ENCODE results near the gene RNF212.

Gene RNF212

DNA sequence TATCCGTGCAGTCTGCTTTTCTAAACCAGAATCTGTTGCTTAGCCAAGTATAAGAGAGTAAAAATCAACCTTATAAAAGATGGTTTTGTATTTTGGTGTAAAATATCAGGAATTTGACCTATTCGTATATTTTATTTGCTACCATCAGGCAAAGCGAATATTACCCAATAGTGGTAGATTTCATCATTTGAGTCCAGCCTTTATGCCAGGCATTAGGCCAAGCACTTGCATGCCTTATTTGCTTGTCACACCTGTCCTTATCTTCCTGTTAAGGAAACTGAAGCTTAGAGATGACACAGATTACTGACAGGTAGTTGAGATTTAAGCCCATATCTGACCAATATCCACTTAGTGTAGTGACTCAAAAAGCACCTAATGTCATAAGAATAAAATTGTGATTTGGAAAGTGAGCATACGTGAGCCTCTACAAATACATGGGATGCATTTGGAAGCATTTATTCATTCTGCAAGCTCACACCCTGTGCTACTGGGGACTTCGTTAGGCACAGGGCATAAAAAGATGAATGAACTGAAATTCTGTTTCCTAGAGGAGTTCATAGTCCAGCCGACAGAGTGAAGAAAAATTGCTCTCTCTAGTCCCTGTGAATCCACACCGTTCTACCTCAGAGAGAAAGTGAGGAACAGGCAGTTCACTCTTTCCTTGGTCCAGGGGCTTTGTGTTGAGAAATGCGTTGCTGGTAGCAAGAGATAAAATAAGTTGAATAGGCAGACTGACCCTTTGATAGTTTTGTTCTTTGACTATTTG lies 2.3 kb upstream of the RNF212 start:
- no peak for DNase-seq (ENCODE audit: low spot score)

DNA sequence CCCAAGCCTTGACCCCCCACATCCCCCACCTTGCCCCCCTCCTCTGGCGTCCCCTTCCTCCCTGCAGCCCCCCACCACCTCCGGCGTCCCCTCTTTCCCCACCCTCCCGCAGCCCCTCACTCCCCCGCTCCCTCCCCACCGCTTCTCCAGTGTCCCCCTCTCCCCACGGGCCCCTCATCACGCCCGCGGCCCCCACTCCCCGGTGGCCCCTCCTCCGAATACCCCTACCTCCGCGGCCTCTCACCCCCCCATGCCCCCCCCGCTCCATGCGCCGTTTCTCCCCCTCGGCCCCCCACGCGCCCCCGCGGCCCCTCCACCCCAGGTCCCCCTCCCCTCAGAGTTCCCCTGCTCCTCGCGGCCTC lies 562 bp downstream of the RNF212 start:
- DNase-seq (ENCODE audit: low spot score), result no peak

DNA sequence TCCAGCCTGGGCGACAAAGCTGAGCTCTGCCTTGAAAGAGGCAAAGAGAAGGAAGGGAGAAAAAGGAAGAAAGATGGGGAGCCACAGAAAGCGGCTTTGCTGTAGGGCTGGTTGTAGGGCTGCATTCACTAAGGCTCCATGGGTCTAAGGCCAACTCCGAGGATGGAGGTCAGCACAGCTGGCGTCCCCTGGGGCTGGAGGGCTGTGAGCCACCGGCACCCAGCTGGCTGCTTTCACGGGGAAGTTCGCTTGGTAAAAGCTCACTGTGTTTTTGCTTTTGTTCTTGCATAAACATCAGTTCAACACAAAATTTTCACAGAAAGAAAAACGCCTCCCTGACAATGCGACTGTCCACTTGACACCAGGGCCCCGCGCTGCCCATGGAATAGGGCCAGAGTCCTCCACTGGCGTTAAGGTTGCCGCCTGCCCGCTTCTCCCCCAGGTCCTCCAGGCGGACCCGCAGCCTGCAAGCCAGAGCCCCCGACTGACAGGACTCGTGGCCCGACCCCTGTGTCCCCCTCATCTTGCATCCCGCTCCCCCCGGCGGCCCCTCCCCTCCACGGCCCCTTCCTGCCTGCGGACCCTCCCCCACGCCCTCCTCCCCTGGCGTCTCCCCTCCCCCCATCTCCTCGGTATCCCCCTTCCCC lies 1.1 kb downstream of the RNF212 start:
- DNase-seq (ENCODE audit: low spot score), result no peak

DNA sequence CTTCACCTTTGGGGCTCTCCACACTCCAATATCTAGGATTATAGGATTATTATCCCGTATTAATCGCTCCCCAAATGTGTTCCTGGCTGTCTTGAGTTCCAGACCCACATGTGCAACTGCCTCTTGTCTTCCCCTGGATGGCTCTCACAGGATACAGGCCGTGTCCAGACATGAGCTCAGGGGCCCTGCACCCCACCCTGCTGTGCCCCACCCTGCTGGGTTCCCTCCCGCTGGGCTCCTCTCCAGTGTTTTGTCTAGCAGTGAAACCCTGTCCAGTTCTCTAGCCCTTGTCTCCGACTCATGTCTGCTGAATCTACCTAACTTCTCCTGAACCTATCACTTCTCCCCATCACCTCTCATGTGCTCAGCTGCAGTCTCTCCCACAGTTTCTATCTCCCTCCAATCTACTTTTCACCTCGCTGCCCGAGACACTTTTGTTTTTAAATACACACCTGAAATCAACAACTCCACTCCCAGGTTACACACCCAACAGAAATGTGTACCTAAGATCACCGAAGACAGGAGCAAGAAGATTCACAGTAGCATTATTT lies 2.0 kb downstream of the RNF212 start:
- no peak for DNase-seq (ENCODE audit: low spot score)

DNA sequence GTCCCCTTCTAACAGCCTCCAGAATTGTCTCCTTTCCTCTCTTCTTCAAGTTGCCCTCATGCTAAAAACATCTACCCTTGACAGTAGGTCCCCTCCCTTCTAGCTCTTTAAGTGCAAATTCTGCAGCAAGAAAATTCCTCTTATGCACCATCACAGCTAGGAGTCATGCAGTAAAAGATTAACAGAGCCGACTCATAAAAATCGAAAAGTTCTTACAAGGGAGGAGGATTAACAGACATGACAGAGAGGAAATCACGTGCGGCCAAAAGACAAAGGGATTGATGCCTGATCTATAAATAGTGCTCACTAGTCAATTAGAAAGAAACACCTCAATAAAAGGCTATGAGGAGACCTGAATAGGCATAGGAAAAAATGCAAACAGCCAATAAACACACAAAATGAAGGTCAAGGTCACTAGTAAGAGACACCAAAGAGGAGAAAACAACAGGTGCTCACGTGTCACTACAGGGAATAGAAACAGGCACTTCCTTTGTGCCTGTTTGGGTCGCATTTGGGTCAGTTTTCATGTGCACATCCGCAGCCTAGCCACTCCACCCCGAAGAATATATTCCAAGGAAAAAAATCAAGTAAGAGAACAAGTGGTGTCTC lies 3.4 kb downstream of the RNF212 start:
- no peak for DNase-seq (ENCODE audit: low spot score)

DNA sequence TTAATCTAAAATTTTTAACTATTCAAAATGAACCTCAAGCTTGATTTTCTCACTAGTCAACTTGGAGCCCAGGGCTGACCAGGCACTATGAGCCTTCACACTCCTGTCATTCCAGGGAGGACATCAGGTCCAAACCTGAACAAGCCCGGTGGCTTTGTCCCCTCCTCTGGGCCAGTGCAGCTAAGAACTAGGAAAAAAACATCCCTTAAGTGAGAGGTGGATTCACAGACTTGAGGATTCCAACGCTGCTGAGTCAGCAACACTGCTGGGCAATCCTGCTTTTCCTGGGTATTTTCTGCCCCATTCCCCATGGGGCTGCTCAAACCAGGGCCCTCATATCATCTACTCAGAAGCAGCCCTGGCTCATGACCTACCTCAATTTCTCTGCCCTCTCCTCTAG lies 4.0 kb downstream of the RNF212 start:
- DNase-seq (ENCODE audit: low spot score), result no peak

DNA sequence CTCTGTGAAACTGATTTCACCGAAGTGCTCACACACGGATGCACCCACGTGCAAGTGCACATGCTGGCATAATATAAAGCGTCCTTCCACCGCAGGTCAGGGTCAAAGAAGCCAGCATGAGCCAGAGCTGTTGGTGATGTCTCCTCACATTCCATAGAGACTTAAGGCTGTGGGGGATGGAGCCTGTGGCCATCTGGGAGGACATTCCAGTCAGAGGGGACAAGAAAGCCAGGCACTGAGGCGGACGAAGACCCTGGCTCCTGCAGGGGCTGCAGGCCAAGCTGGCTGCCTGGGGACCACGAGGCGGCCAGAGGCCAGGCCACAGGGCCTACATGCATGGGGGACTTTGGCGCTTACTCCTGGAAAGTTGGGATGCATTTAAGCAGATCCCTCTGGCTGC lies 7.7 kb downstream of the RNF212 start:
- no peak for DNase-seq (ENCODE audit: low spot score)

DNA sequence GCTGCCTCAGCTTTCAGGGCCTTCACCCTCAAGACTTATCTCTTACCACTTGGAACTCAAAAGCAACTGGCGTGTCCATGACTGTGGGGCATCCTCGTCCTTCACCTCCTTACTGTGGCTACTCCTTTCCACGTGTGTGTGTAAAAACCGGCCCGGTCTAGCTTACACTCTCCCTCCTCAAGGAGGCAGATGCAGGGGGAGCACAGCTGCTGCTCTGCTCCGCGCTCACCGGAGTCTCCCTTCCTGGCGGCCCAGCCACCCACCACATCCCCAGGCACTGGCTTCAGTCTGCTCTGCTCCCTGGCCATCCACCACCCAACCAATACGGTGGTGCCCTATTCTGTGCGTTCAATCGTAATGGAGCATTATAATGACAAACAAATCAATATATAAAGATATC lies 8.3 kb downstream of the RNF212 start:
- DNase-seq (ENCODE audit: low spot score), result no peak

DNA sequence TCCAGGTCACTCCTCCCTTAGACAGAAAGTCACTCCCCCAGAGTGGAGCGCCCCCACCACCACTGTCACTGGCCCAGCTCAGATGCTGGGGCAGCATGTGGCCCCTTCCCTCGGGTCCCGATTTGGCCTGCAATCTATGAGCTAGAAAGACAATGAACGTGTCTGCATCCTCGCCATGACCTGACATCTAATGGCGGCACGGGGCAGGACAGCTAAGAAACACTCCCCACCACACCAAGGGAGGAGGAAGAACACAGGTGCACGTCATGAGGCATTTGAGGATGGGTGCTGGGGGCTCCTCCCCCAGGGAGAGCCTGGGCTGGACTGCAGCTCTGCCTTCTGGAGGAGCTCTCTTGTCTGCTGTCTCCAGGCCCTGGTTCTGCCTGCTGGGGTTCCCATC lies 8.7 kb downstream of the RNF212 start:
- no peak for DNase-seq (ENCODE audit: low spot score)

DNA sequence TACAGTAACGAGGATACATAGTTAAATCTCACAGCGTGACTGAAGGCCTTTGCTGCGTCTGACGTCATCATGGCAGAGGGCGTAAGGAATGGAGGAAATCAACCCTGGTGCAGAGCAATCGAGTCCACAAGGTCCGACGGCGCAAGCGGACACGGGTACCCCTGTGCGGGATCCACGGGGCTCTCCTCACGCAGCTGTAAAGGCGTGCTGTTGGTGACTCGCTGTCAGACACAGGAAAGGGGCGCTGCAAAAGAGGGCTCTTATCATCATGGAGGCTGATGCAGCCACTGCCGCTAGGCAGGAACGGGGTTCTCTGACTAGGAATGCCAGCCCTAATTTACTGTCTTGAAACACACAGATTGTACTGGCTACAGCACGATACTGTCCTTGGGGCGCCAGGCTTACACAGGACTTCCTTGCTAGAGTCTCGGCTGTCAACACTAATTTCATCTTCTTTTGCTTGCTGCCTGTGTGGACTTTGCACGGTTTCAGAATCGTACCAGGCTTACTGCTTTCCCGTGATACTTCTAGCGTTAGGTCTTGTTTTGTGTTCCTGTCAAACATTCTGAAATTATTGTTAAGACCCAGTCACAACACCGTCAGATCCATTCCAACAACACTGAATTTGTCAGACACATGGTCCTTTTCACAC lies 13.6 kb downstream of the RNF212 start:
- no peak for DNase-seq (ENCODE audit: low spot score)

DNA sequence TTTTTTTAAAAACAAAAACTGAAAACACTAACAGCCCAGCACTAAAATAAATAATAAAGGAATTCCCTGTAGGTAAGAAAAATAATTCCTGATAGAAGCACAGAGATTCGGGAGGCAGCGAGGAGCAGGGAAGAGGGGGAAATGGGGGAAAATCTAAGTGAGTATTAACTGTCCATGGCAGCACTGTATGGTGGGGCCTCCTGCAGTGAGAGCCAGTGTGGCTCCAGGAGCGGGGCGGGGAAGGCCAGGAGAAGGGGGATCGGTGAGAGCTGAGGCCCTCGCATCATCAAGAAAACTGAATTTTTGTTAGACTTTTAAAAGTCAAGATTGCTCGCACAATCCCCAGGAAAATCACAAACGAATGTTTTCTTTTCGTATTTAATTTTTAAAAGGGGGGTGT lies 14.1 kb downstream of the RNF212 start:
- no peak for DNase-seq (ENCODE audit: low spot score)

DNA sequence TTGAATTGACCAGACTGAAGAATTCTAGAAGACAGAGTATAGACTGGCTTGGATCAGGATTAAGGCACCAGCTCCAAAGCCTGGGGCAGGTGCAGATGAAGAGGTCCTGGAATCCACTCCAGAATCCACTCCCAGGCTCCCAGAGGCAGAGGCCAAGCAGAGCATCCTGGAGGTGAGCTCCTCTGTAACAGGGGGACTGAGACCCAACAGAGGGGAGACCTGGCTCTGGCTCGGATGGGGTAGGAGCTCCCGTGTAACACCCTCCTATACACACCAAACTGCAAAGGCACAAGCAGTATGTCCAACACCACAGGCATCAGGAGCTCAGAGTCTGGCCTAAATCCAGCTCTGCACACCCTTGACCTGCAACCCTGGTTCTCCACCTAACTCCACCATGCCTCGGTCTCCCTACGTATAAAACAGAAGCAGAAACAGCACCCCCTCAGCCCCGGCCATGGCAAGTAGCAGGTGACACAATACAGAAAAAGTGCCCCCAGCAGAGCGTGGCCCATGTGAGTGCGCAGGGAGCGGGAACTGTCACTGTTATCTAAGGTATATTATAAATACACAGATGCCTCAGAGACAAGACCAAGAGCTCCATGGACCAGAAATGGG lies 14.9 kb downstream of the RNF212 start:
- DNase-seq (ENCODE audit: low spot score), result no peak

DNA sequence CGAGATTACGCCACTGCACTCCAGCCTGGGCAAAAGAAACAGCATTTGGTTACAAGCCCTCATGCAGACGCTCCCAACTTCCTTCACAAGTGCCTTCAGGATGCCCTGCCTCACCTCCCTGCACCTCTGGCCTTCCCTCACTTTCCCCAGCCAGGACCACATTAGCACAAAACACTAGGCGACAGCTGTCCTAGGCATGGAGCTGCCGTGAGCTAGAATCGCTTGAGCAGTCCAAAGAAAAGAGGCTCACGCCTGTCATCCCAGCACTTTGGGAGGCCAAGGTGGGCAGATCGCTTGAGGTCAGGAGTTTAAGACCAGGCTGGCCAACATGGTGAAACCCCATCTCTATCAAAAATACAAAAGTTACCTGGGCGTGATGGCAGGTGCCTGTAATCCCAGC lies 15.8 kb downstream of the RNF212 start:
- no peak for DNase-seq (ENCODE audit: low spot score)

DNA sequence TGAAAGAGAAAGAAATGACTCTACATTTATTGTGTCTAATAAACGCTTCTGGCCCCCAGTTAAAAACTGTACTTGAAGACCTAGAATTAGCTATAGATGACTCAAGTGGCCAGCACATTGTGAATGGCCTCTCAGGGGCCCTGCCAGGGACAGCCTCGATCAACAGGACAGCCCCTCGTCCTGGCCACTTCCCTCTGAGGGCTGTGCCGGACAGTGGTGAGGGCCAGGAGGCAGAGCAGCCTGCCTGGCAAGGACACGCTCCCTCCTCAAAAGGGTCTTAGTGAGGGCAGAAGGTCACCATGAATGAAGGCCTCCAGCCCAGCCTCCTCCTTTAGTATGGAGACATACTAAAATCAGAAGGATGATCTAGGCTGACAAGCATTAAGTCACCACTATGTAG lies 16.5 kb downstream of the RNF212 start:
- no peak for DNase-seq (ENCODE audit: low spot score)

DNA sequence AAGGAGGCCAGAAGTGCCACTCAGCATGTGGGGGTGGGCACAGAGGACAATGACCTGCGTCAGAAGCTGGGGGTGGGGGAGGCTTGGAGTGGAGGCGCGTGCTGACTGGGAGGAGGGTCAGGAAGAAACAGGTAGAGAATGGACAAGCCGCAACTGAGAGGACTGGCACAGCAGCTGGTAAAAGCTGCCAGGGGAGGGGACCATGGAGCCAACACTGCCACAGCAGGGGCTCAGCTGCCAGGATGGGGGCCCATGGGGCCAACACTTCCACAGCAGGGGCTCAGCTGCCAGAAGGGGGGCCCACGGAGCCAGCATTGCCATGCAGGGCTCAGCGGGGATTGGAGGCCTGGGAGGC lies 19.1 kb downstream of the RNF212 start:
- no peak for DNase-seq (ENCODE audit: low spot score)

DNA sequence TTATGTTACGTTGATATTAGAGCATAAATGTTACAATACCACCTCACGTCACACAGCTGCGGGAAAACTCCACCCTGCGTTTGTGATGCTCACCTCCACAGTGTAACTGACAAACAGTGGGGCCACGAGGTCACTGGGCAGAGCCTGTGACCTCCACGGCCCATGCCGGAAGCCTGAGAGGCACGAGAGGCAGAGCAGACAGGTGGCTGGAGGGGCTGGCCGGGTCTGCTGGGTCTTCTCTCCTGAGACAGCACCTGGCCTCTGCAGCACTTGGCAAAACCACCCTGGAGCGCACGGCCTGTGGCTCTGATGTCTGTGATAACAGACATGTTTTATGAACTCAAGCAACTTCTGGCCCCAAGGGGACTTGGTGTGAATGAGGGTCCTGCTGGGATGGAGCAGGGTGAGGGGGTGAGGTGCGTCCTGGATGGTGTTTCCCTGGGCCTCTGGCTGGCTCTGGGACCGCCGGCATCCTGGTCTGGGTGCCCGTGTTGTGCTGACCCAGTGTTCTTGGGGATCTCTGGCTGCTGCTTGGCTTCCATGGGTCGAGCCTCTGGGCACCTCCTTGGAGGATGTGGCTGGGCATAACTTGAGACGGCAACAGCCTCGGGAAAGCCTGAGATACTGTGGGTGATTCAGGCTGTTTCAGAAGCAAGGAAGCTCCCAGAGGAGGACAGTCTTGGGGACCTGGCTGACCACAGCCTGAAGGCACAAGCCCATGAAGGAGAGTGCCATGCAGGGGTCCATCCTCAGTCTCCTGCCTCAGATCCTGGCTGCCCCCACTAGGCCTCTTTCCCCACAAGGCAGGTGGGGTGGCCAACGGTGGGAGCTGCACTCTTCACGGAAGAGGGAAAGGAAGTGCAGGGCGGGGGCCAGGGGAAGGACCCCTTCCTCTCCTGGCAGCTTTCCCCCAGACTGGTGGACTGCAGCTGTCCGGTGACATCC lies 19.7 kb downstream of the RNF212 start:
- no peak for DNase-seq (ENCODE audit: low spot score)

DNA sequence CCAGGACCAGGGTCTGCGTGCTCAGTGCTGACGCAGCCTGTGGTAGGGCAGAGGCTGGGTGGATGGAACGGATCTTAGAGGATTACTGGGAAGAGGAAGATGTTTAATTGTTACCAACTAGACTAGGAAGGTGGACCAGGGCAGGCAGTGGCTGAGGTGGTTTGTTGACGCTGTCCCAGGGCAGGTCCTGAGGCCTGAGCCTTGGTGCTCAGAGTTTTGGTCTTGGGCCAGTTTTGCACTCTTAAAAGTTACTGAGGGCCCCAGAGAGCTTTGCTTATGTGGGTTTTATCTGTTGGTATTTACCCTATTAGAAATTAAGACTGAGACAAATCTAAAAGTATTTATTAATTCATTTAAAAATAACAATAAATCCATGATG lies 20.4 kb downstream of the RNF212 start:
- DNase-seq (ENCODE audit: low spot score), result no peak

DNA sequence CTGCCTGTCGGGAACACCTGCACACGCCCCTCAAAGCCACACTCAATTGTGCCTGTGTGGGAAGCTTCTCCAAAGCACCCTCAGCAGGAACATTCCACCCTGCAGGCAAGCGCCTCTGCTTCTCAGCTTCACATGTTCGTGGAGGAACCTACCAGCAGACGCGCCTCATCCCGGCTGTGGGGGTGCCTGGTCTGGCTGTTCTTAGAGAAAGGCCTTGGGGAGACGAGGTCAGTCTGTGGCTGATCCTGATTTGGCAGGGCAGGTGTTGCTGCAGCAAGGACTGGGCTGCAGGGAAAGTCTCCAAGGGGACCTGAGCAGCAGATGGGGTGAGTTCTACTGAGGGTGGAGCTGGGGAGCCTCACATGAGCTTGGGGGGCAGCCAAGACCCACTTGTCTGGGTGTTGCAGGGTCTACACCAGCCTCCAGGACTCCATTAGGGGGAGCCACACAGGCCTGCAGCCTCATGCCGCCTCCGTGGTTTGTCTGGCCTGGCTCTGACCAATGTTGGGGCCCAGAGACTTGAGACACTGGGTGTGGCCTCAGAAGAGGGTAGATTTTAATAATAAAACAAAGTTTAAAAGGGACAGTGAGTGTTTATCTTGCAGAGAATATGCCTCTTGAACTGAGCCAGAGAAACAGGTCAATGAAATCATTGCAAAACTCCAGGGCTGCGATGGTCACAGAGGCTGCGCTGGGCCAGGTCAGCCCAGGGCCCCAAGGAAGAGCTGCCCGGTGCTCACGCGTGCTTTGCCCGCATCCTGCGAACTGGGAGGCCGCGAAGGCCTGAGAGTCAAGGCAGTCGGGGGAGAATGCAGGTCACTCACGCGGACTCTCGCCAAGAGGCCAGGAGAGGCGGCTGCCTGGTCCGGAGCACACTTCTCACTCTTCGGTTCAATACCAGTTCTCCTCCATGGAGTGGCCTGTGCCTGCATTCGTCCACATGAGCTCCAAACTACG lies 21.1 kb downstream of the RNF212 start:
- DNase-seq (ENCODE audit: low spot score), result no peak

DNA sequence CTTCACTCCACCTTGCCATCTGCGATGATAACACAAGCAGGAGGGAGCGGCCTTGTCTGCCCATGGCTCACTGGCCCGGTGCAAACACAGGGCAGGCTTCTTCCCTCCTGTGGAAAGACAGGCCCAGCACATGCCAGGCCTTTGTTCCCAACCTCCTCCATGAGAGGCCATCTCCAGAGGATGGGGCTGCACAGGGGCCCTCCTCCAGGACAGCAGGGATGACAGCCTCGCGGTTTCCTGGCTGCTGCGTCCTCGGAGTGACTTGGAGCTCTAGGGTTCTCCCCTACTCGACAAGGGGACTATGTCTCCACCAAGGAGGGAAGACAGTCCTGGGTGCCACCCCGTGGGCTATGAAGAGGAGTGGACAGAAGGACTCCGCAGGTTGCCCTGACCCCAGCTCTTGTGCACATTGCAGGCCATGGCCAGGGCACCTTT lies 21.8 kb downstream of the RNF212 start:
- DNase-seq (ENCODE audit: low spot score), result no peak
